ENCODE results near the gene AGPAT3.

The AGPAT3 gene

DNA sequence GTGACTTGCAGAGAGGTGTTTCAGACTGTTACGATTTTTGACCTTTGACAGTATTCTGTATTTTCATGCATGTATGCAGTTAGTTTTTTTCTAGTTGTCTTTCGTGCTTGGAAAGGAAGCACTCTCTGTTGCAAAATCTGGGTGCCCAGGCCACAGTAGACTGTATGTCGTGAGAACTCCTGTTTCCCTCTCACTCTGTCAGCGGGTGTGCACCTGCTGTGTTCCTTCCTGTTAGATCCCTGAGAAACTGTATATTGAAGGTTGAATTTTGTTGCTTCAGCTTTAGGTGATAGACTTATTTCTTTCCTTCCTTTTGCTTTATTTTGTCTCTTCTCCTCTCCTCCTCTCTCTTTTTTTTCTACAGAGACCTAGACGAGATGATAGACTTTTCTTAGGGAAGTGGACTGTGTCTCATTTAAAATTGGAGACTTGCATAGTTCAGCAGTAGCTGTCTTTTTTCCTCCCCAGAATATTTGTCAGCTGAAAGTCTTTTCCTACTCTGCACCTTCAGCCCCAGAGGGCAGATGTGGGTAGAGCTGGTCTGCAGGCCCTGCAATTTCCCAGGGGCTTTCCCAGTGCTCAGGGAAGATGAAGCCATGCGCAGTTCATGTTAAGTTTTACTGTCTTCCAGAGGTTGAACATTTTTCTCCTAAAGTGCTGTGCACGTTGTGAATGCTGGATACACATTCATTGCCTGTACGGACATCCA lies 148.5 kb downstream of the AGPAT3 start:
- in situ Hi-C loops (cut with HindIII; ENCODE audit: low pct_ligation_motif_present, low pct_unique_long_range_greater_than_20kb, low sequenced_read_pairs) = no loop called here
- DNase-seq = peak; percentile 18

DNA sequence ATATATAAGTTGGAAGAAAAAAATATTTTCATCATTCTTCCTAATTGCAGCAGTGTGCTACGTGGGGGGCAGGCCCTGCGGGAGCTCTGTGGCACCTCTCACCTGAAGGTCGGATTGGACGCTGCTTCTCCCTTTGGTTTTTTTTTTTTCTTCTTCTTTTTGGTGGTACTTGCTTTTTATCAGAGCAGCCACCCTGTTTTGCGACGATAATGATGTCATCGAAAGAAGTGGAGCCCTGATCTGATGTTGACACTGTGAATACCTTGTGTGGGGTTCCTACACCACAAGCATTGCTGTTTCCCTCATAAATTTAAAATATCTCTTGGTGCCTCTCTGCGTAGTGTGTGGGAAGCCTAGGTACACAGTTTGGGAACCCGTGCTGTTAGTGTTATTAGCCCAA lies 152.6 kb downstream of the AGPAT3 start:
- DNase-seq = no peak
- in situ Hi-C loops (cut with HindIII; ENCODE audit: low pct_ligation_motif_present, low pct_unique_long_range_greater_than_20kb, low sequenced_read_pairs) = no loop called here

DNA sequence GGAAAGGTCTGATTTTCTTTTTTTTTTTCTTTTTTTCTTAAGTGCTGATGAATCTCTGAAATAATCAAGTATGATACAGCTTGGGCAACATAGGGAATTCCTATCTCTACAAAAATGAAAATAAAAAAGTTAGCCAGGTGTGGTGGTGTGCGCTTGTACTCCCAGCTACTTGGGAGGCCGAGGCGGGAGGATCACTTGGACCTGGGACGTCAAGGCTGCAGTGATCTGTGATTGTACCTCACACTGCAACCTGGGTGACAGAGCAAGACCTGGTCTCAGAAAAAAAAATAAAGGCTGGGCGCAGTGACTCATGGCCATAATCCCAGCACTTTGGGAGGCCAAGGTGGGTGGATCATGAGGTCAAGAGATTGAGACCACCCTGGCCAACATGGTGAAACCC lies 153.1 kb downstream of the AGPAT3 start:
- in situ Hi-C loops (cut with HindIII; ENCODE audit: low pct_ligation_motif_present, low pct_unique_long_range_greater_than_20kb, low sequenced_read_pairs) = no loop called here
- DNase-seq = no peak

DNA sequence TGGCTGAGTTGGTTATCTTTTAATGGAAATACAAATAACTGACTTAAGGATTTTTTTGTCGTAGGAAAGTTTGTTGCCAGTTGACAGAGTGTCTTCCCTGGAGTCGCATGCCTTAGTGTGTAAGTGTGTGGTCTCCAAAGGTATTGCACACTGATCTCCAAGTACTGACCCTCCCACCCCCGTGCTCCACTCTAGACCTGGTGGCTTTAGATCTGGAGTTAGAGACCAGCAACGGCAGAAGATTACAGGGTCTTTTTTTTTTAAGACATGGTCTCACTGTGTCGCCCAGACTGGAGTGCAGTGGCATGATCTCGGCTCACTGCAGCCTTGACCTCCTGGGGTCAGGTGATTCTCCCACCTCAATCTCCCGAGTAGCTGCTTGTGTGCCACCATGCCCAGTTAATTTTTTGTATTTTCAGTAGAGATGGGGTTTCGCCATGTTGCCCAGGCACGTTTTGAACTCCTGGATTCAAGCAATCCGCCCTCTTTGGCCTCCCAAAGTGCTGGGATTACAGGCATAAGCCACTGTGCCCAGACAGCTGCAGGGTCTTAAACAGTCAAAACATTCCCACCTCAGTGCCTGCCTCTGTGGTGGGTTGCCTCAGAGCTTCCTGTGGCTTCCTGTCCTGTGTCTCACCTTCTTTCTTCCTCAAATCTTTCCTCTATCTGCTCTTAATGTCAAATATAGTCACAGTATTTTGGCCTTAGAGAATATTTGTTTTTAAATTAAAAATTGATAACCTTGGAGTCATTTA lies 154.0 kb downstream of the AGPAT3 start:
- in situ Hi-C loops (cut with HindIII; ENCODE audit: low pct_ligation_motif_present, low pct_unique_long_range_greater_than_20kb, low sequenced_read_pairs) = no loop called here
- no peak for DNase-seq

DNA sequence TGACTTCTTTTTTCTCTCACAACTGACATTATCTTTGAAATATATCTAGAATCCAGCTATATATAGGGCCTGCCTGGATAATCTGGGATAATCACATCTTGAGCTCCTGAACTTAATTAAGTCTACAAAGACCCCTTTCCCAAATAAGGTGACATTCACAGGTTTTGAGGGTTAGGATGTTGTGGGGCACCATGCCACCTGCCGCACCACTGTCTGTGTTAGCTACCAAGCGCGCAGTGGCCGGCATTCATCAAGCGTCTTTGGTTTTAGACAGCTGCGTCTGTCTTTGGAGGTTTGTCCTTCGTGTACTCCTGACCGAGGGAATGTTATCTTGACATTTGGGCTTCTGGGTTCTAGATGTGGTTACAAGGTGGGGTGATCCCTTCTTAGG lies 154.5 kb downstream of the AGPAT3 start:
- DNase-seq = no peak
- in situ Hi-C loops (cut with HindIII; ENCODE audit: low pct_ligation_motif_present, low pct_unique_long_range_greater_than_20kb, low sequenced_read_pairs) = no loop called here

DNA sequence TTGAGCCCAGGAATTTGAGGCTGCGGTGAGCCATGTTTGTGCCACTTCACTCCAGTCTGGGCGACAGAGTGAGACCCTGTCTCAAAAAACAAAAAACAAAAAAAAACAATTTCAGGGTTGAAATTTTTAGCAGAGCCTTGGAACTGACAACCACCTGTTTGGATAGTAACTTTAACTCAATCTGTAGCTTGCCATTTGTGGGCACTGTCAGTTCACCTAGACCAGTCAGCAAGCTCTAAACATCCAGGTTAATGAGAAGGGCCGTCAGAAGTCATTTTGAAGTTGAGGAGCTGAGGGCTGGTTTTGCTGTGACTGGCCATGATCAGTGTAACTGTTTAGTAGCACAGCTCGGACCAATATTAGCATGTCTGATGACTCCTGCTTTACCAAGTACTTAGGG lies 155.5 kb downstream of the AGPAT3 start:
- no peak for DNase-seq
- in situ Hi-C loops (cut with HindIII; ENCODE audit: low pct_ligation_motif_present, low pct_unique_long_range_greater_than_20kb, low sequenced_read_pairs) = no loop called here

DNA sequence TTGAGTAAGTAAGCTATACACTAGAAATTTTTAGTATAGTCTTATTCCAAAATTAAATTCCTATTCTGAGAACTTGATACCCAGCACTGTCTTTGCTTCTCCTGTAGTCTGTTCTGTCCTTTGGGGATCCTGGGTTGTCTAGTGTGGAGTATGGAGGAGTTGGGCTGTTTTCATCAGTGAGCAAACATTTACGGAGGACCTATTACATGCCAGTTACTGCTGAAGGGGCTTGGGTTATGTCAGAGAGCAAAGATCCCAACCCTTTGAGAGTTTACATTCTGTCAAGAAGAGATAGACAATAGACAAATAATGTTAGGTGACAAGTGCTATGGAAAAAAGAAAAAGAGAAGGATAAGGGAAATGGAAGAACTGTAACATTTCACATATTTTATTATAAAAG lies 156.0 kb downstream of the AGPAT3 start:
- no peak for DNase-seq
- in situ Hi-C loops (cut with HindIII; ENCODE audit: low pct_ligation_motif_present, low pct_unique_long_range_greater_than_20kb, low sequenced_read_pairs) = no loop called here

DNA sequence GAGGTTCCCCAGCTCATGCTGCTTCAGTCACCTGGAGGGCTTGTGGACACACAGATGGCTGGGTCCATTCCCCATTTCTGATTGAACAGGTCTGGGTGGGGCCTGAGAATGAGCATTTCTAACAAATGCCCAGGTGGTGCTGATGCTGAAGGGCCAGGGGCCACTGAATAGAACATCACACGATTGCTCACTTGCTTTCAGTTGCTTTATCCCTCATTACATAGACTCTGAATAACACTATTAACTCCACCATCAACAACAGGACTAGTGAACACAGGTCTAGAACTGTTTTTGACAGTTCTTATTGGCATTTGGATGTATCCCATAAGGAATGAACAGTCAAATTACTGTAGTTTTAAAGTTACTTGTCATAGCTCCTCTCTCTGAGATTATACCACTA lies 159.2 kb downstream of the AGPAT3 start:
- in situ Hi-C loops (cut with HindIII; ENCODE audit: low pct_ligation_motif_present, low pct_unique_long_range_greater_than_20kb, low sequenced_read_pairs) = no loop called here
- no peak for DNase-seq

DNA sequence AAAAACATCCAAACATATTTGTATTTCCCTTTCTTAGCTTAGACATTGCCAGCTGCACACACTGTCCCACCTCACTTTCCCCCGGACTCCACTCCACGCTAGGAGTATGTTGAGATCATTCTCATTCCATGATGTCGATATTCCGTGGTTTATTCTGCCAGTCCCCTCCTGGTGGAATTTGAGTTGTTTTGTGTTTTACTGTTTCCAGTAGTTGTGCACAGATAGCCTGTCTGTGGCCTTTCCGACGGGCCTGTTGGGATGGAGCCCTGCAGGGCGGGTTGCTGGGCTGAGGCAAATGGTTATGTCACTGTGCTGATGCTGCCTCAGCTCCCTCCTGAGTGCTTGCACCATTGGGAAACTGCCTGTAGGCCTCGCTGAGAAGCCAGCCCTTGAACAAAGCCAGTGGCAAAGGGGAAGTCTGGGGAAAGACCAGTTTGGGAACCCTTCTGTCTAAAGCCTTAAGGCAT lies 159.9 kb downstream of the AGPAT3 start:
- DNase-seq = no peak
- in situ Hi-C loops (cut with HindIII; ENCODE audit: low pct_ligation_motif_present, low pct_unique_long_range_greater_than_20kb, low sequenced_read_pairs) = no loop called here

DNA sequence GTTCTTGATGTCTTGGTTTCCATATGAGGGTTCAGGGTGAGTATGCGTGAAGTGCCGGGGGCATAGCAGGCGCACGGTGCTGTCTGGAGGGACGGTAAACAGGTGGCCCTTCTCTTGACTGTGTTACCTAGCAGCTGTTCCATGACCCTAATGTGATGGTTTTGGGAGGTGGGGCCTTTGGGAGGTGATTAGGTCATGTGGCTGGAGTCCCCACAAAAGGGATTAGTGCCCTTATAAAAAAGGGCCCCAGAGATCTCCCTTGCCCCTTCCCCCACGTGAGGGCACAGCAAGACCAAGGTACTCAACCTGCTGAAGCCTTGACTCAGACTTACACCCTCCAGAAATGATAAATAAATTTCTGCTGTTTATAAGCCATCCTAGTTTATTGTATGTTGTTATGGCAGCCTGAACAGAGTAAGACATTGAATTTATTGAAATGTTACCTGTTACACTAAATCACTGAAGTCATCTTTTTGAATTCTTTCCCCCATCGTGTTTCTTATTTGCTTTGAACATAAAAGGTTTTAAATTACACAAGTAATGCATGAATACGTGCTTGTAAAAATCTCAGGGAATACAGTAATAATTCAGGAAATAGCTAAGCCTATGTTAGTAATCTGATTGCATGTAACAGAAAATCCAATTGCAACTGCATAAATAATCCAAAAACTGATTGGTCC lies 162.7 kb downstream of the AGPAT3 start:
- no peak for DNase-seq
- in situ Hi-C loops (cut with HindIII; ENCODE audit: low pct_ligation_motif_present, low pct_unique_long_range_greater_than_20kb, low sequenced_read_pairs) = no loop called here

DNA sequence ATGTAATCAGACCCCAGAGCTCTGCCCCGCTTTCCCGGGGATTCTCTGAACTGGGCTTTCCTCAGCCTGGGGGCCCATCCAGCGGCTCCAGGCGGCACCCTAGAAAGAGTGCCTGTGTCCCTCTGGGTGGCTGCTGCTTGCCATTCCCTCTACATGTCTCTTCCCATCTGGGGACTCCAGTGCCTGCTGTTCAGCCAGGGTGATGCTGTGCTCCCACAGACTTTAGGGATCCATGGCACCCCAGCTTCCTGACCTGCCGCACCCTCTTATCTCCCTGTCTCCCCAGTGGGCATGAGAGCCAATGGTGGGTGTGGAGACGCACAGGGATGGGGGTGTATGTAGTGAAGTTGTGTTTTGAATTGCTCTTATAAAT lies 163.2 kb downstream of the AGPAT3 start:
- no peak for DNase-seq
- in situ Hi-C loops (cut with HindIII; ENCODE audit: low pct_ligation_motif_present, low pct_unique_long_range_greater_than_20kb, low sequenced_read_pairs) = no loop called here

DNA sequence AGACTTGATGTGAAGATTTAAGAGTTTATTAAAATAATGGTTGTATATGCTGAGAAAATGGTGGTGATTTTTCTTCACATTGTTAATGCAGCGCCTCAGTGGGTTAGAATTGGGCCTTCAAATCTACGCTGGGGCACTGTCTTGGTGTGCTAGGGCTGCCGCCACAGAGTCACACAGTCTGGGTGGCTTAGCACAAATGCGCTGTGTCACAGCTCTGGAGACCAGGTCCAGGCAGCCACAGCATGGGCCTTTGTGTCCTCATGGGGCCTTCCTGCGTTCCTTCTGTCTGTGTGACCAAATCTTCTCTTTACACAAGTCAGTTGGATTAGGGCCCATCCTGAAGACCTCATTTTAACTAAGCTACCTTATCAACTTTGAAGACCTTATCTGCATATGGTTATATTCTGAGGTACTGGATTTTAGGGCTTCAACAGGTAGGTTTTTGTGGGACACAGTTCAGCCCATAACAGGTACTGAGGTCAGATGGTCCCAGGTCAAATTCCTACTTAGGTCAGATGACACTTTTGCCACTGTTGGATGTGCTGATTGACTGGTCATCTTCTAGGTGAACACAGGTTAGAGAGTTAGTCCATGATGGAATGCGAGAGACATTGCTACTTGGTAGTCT lies 164.6 kb downstream of the AGPAT3 start:
- in situ Hi-C loops (cut with HindIII; ENCODE audit: low pct_ligation_motif_present, low pct_unique_long_range_greater_than_20kb, low sequenced_read_pairs) = no loop called here
- no peak for DNase-seq

DNA sequence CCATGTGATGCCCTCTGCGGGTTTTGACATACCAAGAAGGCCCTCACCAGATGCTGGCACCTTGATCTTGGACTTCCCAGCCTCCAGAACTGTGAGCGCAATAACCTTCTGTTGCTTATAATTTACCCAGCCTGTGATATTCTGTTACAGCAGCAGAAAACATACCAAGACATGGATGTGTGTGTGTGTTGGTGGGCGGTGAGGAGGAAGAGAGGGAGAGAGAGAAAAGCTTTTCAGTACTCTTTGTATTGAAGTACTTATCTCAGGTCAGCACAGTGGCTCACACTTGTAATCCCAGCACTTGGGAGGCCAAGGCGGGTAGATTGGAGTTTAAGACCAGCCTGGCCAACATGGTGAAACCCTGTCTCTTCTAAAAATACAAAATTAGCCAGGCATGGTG lies 170.2 kb downstream of the AGPAT3 start:
- in situ Hi-C loops (cut with HindIII; ENCODE audit: low pct_ligation_motif_present, low pct_unique_long_range_greater_than_20kb, low sequenced_read_pairs) = no loop called here
- DNase-seq = no peak

All from ACHN (cell line).